HG02852 (cell line): Measurements from ENCODE around the gene FGB.

Source experiments
- ATAC-seq: cut with Tn5 transposase; IDR thresholded peaks from one replicate; pipeline ENCODE4 v1.9.1; 2021; ENCODE audit warnings: mild to moderate bottlenecking, moderate library complexity; ENCODE audit not compliant: unreplicated experiment

FGB gene

GRCh38 chr4:154565704-154566103 is 2.9 kb downstream of the FGB start:
- ATAC-seq = no peak

- ATAC-seq = no peak
Observed at GRCh38 chr4:154566639-154567204, 3.9 kb downstream of the FGB start.

- no peak for ATAC-seq
Observed at GRCh38 chr4:154569028-154569427, 6.2 kb downstream of the FGB start.

GRCh38 chr4:154569584-154569983 is 6.8 kb downstream of the FGB start:
- no peak for ATAC-seq

DNA sequence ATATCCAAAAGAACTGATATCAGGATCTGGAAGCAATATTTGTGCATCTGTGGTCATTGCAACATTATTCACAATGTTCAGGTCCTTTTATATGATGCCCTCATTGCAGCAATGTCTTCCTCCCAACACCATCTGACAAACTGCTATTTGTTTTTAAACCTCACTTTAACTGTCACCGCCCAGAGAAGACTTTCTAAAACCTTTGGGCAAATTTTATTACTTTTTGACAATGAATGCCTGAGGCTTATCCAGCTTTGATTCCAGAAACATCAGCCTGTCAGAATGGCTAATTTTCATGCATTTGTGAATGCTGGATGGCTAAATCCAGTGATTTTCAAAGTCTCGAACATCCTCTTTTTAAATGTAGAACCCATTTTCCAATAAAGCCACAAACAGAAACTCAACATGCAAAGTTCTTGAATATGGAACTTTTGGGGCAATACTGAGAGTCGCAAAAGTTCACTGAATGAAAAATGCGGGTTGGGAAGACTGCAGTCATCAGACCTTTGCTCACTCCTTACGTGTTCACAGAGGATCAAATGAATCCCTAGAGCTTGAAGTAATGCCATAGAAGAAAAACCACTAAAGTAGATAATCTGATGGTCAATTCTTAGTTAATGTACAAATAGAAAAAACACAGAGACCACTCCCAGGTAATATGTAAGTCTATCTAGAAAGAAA is 10.5 kb downstream of the FGB start:
- no peak for ATAC-seq

GRCh38 chr4:154574311-154574710 is 11.5 kb downstream of the FGB start:
- ATAC-seq = no peak

DNA sequence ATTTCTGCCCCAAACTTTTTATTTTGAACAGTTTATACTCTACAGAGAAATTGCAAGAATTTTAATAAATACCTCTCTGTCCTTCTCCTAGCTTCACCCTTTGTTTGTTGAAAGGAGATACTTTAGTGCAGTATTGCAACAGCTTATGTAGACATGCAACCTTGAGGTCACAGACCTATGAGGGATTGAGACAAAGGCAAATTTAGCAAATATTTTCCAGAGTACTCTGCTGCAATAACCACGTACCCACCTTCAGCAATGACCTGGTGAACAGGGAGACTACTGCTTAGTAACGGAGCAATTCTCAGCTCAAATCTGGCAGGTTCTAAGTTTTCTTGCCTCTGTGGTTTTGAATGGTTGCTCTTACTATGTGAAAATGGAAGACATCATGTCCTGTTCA is 14.5 kb downstream of the FGB start:
- ATAC-seq = no peak

DNA sequence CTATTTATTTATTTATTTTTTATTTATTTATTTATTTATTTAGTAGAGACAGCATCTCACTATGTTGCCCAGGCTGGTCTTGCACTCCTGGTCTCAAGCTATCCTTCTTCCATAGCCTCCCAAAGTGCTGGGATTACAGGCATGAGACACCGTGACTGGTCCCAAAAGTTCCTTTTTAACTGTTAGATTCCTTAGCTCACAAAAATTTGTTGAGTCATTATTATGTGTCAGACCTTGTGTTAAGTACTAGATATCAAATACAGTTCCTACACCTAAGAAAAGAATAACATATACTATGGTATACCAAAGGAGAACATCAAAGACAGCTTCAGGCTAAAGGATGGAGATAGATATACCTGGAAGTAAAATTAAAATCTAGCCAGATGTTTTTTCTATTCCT is 16.1 kb downstream of the FGB start:
- no peak for ATAC-seq

DNA sequence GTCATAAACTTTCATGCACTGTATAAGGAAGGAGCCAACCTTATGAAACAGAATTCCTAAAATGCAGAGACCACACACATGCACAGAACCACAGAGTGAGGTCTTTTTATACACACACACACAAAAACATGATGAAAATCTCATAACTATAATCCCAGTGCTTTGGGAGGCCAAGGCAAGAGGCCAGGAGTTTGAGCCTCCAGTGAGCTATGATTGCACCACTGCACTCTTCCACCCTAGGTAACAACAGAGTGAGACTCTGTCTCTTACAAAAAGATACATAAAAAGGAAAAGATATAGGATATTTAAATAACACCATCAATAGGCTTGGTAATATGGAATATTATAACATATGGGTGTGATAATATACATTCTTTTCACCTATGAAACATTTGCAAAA is 17.1 kb downstream of the FGB start:
- no peak for ATAC-seq

DNA sequence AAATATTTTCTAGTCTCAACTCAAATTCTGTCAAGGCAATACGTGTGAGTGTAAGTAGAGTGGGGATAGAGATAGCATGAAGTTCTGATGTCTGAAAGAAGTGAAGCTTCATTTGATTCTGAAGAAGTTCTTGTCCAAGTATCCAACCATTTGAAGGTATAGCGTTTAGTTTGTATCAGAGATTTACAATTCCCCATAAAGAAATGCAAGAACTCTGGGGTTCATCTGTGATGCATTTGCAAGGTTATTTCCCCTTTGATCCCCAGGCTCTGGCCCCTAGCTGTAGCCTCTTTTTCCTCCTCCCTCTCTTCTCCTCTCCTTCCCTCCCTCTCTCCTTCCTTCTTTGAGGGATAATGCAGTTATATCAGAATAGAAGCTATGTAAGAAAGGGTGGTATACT is 19.9 kb downstream of the FGB start:
- no peak for ATAC-seq

- ATAC-seq = no peak
Observed at GRCh38 chr4:154583230-154583629, 20.4 kb downstream of the FGB start.

DNA sequence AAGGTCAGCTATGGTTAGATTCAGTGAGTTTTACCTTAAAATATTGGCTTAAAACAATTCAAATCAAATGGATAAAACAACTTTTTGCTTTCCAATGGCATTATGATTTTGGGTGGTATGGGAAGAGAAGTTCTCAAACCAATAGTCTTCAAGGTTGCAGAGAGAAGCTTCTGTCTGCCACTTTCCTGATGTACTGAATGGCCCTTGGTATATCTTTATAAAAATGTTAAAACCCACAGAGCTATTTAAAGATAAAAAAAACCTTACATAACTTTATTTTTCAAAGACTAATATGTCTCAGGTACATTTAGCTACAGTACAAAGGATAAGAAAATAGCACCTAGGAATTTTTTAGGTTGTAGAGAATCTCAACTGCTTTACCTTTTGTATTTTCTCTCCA is 20.9 kb downstream of the FGB start:
- ATAC-seq = no peak

- ATAC-seq = no peak
Observed at GRCh38 chr4:154584259-154584658, 21.4 kb downstream of the FGB start.

- no peak for ATAC-seq
Observed at GRCh38 chr4:154585369-154586018, 22.7 kb downstream of the FGB start.

DNA sequence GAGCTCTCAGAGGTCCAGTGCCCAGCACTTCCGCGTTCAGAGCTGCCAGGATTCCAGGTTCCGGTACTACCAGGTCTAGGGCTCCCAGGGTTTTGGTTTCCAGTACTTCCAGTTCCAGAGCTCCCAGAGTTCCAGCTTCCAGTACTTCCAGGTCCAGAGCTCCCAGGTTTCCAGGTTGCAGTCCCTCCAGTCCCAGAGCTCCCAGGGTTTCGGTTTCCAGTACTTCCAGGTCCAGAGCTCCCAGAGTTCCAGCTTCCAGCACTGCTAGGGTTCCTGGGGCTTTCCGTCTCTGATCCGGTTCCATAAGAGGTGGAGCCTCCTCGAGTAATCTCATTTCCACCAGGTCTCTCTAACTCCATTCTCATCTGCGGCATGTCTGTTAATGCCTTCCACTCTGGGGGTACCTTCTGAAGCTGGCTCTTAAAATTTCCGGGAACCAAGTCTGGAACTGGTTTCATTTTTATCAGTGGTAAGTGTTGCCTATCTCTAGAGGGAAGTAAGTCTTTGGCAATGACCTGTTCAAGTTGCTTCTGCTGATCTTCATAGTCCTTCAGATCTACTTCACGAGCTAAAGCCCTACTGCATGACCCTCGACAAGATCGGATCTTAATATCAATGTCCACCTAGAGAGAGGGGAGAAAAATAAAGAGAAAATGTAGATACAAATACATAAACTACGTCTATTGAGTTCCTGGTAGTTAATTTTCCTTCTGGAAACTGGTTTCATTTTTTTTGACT is 23.7 kb downstream of the FGB start:
- no peak for ATAC-seq

DNA sequence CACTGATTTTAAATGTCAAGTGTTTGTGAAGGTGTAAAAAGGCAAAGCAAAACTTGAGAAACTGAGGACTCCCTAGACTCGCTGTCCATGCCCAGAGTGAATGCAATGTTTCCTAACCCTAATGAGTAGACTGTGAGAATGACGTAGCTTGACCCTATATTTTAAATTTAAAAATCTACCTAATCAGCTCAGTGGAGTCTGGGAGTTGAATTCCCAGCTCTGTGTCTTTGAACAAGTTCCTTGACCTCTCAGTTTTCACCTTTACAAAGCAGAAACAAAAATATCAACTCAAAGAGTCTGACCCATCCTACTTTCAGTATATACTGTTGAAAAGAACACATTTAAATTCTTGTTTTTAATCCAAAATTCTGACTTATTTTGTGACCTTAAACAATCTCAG is 25.4 kb downstream of the FGB start:
- no peak for ATAC-seq

DNA sequence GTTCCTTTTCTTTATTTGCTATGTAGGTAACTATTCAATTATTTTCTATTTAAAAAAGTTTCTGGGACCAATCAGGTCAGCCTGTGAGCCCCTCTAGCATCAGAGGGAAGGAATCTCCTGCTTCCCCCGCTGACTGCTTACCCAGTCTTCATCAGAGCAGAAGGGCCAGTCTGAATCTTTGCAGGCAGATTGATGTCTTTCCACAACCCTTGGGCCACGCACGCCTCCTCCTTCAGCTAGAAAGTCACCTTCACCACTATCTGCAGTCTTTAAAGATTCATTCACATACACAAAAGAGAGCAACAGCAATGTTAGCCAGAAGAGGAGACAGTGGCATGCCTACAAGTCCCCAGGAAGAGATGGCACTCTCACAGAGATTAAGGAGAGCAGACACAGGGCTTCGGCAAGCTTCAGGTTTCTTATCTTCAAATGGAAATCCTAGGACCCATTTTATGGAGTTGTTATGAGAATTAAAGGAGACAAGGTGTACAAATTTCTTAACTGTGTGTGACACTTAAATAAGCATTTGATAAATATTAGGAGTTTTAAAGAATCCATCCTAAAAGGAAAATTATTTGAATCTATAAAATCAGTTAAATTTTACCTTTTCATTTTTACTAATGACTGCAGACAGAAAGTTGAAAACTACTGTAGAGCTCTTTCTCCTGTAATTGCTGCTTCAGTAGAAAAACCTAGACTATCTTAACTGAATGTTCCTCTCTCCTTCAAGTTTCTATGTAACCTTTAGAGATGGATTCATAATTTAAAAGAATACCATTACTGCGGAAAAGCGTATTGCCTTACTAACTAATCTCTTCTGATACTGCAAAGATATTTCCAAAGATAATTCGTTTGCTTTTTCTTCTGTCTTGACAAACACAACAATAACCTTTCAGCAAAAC is 26.7 kb downstream of the FGB start:
- ATAC-seq = no peak

DNA sequence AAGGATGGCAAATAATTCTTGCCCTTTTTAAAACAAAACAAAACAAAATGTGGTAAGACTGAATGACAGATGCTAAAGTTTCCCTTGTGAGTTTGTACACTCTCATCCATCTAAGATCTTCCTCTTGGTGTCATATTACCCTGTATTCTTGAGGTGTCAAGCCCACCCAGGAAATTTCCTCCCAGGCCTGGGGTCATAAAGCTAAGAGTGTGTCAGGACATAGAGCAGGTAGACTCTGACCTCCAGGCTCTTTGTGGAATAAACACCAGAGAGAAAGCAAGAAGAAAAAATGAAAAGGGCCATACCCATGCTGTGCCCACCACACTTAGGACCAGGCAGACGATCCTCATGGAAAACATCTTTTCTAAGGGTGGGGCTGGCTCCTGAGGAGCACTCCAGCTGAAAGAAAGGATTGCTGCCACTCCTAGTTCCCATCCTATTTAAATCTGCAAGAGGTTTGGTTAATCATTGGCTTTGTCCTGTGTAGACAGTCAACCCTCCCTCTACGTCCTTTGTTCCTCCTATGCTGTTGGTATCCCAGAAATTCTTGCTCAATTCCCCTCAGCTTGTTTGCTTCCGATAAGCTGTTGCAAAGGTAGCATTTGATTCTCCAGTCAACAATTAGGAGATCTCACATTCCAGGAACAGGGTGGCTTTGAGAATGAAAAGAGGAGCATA is 27.7 kb downstream of the FGB start, which contains the start of gene FGA:
FGA (minus strand) TSS at position 414 of the 678 bp plus-strand sequence; CDS start at position 359, 55 bp downstream.
- ATAC-seq = no peak

DNA sequence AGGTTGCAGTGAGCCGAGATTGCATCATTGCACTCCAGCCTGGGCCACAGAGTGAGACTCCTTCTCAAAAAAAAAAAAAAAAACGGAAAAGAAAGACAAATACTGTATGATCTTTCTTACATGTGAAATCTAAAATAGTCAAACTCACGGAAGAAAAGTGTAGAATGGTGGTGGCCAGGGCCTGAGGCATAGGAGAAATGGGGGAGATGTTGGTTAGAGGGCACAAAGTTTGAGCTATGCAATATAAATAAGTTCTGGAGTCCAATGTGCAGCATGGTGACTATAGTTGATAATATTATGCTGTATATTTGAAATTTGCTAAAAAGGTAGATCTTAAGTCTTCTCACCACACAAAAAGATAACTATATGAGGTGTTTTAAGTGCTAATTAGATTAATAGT is 29.1 kb downstream of the FGB start:
- ATAC-seq = no peak

GRCh38 chr4:154593868-154594267 is 31.1 kb downstream of the FGB start:
- ATAC-seq = no peak
